ENCODE data around the gene SNX32. TPM values are rescaled to one million over a fixed set of nuclear protein-coding genes. Genes with fewer than 3 reads are reported as not detected.

The SNX32 gene
- total and polyA plus RNA-seq, 2 donors (not counting 3 experiments of a cell fraction or from before 2014, with no cell fraction given), result 0.19 TPM; not detected in 1

GRCh38 chr11:65873318-65874156, 39.8 kb downstream of the SNX32 start:
- intact Hi-C loops (cut with micrococcal nuclease) (loop anchor here (2.0 kb wide), 1 partner anchor 15 kb away; the partner anchor contains the start of gene FIBP), dilution Hi-C loops (cut with MboI; ENCODE audit: extremely low pct_ligation_motif_present, low sequenced_read_pairs) (no loop called here)
- DNase-seq (ENCODE audit: low read depth, low spot score) (peak; percentile 83), FAIRE-seq (peak; percentile 95)
- BruUV-seq (replicated peaks), result no TSS peak
- TF ChIP-seq EZH2 (IDR thresholded peaks at IDR 0.05; ENCODE audit: borderline replicate concordance, low read depth, low read length, severe bottlenecking) (no peak), POLR2AphosphoS5 (IDR thresholded peaks at IDR 0.05; ENCODE audit: insufficient read depth, low read depth, low read length) (peak; percentile 77), POLR2A (IDR thresholded peaks at IDR 0.05; ENCODE audit: low read depth, low read length) (peak; percentile 76), CTCF (IDR thresholded peaks at IDR 0.05; ENCODE audit: extremely low read depth in 1 of 2, insufficient read depth in 1 of 2, low read depth in 1 of 2, low read length in 2 of 2) (no peak), MAX (IDR thresholded peaks at IDR 0.05; ENCODE audit: insufficient read depth, insufficient read length) (peak; percentile 37), GATA2 (IDR thresholded peaks at IDR 0.05; ENCODE audit: insufficient read depth, insufficient read length, low read depth, low read length) (no peak), FOS (IDR thresholded peaks at IDR 0.05; ENCODE audit: borderline replicate concordance, insufficient read depth, low read length) (no peak), JUN (IDR thresholded peaks at IDR 0.05; ENCODE audit: borderline replicate concordance, insufficient read depth, insufficient read length, low read depth) (no peak), MYC (IDR thresholded peaks at IDR 0.05; ENCODE audit: low read depth, low read length) (no peak)
- Histone ChIP-seq H3K4me1 (ENCODE audit: control insufficient read depth, extremely low read depth, insufficient read depth, low read length) (peaks cover 17% of the 10 kb centered on the region), H3K9me3 (replicated peaks; ENCODE audit: control insufficient read depth, insufficient read depth, low read length) (no peaks in the 10 kb centered on the region), H3K36me3 (ENCODE audit: control insufficient read depth in 2 of 2, extremely low read depth in 1 of 2, insufficient read depth in 2 of 2, low read length in 2 of 2) (peaks cover 0 to 6% of the 10 kb centered on the region in 2 experiments), H2AFZ (ENCODE audit: low read depth, low read length) (peak overlapping the region; percentile 62), H3K4me2 (ENCODE audit: insufficient read depth, low read length) (peak overlapping the region; percentile 81), H4K20me1 (replicated peaks; ENCODE audit: control insufficient read depth, extremely low read depth, insufficient read depth, low read length) (no peaks in the 10 kb centered on the region), H3K9ac (replicated peaks; ENCODE audit: extremely low read depth, insufficient read depth, low read length) (peak overlapping the region; percentile 49), H3K9me1 (replicated peaks; ENCODE audit: control insufficient read depth, extremely low read depth, insufficient read depth, low read length) (no peaks in the 10 kb centered on the region), H3K79me2 (ENCODE audit: control insufficient read depth, insufficient read depth, low read length) (peaks cover 2% of the 10 kb centered on the region), H3K27me3 (ENCODE audit: control insufficient read depth in 2 of 2, insufficient read depth in 2 of 2, low read length in 2 of 2) (no peaks in the 10 kb centered on the region), H3K4me3 (replicated peaks in 1 of 3; ENCODE audit: insufficient read depth in 1 of 3, low read depth in 1 of 3, low read length in 3 of 3) (peak overlapping the region; percentile 42 to 47 (median 43)), H3K27ac (ENCODE audit: insufficient read depth, low read depth, low read length) (peak overlapping the region; percentile 30)
- POLR2A ChIA-PET, result no interaction called here
- CTCF ChIA-PET, result interaction anchor here (0.6 to 7.1 kb wide), 4 partner anchors 11 to 149 kb away, joined by 3 to 73 read pairs (median 12); partner anchors contain the start of genes CFL1, FIBP and MUS81

Measured in endothelial cell of umbilical vein (primary cell).